Uterus (tissue), 2 donors: ENCODE results near the gene HOTAIR.

ENCODE experiments used
- CTCF ChIP-seq, 4 experiments: fragments of 200-600 bp in 2 of 4; fragments of 450-650 bp in 2 of 4; sonication (generic) in 2 of 4; IDR thresholded peaks; one replicate each; pipeline ENCODE4 v1.5.1; 2016 to 2019; ENCODE audit warnings: antibody characterized with exemption in 4 of 4, mild to moderate bottlenecking in 2 of 4, moderate library complexity in 1 of 4
- POLR2A ChIP-seq, 2 donors: fragments of 450-650 bp; IDR thresholded peaks; one replicate each; pipeline ENCODE4 v1.6.1; 2016; ENCODE audit warnings: antibody characterized with exemption in 2 of 2, mild to moderate bottlenecking in 1 of 2, moderate library complexity in 1 of 2

DNA sequence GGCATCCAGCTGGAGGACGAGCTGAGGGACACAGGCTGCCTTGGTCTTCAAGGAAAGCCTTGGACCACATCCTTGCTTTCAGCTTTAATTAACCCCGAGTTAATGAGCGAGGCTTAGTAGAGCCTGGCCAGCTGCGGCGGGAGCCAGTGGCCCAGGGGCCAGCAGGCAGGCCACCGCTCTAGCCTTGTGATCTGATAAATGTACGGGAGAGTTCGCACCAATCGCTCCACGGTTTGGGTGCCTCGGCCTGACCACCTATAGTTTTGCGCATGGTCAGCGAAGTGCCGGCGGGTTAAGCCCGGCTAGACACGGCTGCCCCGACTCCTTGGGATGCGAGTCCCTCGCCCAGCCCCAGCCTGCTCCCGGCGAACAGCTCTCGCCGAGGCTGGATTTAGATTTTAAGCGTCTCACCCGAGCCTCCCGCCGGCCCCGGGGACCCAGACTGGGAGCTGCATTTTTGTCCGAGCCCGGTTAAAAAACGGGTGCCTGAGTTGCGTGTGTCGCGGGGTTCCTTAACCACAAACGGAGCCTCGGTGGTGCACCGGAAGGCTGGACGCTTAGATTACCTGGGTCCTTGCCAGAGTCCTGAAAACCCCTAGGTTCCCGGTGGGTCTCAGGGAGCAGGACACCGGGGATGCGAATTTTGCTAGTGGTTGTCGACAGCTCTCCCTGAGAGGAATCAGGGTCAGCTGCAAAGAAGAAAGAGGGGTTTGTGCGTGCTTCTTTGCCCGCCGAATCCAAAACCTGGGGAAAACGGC is 23.0 kb downstream of the HOTAIR start:
- TF ChIP-seq POLR2A (IDR thresholded peaks at IDR 0.05) = no peak
- no peak for TF ChIP-seq CTCF (IDR thresholded peaks at IDR 0.05)
